HL-60 (cell line): ENCODE results near the gene BSCL2.

ENCODE experiments used
- DNase-seq, 2 experiments: peaks; one replicate each; pipeline ENCODE4 v3.0.0-alpha.2; 2010 to 2020; ENCODE audit warnings: low read depth in 1 of 2, low spot score in 1 of 2
- H3K27ac ChIP-seq: fragments of 250-450 bp; sonication (Bioruptor Pico); replicated peaks from 2 replicates; pipeline ENCODE4 v1.5.1; 2020; ENCODE audit warnings: mild to moderate bottlenecking, moderate library complexity
- H3K27me3 ChIP-seq: fragments of 250-450 bp; sonication (Bioruptor Pico); 2 replicates; pipeline ENCODE4 v1.5.1; 2021; ENCODE audit warnings: mild to moderate bottlenecking, moderate library complexity; ENCODE audit not compliant: insufficient read depth, poor library complexity, severe bottlenecking
- H3K4me3 ChIP-seq: replicated peaks from 2 replicates; pipeline ENCODE4 v1.5.1; 2011; ENCODE audit warnings: mild to moderate bottlenecking, control low read depth, low read length; ENCODE audit not compliant: insufficient read depth
- GABPA ChIP-seq: IDR thresholded peaks from 2 replicates; pipeline ENCODE4 v1.6.1; 2012; ENCODE audit warnings: low read depth
- POLR2AphosphoS5 ChIP-seq: IDR thresholded peaks from 2 replicates; pipeline ENCODE4 v1.6.1; 2012; ENCODE audit warnings: low read depth
- SPI1 ChIP-seq: IDR thresholded peaks from 2 replicates; pipeline ENCODE4 v1.6.1; 2012; ENCODE audit warnings: low read depth, mild to moderate bottlenecking, borderline replicate concordance
- TF ChIP-seq, protein P1 (sequence below): IDR thresholded peaks from 2 replicates; pipeline ENCODE4 v1.6.1; 2012; ENCODE audit warnings: low read depth; ENCODE audit not compliant: insufficient replicate concordance
- TF ChIP-seq, protein P2 (sequence below): IDR thresholded peaks from one replicate; pipeline ENCODE4 v1.5.1; 2011; ENCODE audit warnings: low read length, control low read depth, inconsistent platforms; ENCODE audit not compliant: insufficient read depth

Gene BSCL2

DNA sequence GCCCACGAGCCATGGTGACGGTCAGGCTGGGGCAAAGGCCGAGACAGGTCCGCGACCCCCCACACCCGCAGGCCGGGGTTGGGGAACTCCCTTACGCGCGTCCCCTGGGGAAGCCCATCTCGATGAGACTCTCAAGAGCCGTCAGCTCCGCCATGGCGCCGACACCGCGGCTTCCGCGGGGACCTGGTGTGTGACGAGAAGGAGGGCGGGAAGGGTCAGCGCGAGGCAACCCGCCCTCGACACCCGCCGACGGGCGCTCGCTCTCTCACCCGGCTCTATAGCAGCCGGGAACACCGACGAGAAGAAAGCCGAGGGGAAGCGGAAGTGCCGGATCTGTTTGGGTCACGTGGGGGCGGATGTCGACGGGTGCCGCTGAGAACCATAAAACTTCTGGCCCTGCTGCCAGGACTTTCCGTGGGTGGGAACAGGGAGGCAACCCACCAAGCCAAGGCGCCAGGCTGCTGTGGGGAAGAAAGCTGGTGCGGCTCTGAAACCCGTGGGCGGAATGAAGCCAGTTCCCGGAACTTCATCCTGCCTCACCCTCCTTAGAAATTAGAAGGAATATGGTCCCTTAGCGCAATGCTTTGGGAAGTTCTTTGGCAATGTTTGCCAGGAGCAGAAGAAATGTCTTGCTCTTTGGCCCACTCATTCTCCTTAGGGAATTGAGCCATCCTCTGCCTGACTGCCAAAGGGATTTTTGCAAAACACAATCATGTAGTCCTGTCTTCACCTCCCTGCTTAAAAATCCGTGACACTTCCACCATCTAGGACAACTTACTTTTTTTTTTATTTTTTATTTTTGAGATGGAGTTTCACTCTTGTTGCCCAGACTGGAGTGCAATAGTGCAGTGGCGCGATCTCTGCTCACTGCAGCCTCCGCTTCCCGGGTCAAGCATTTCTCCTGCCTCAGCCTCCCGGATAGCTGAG lies 28.2 kb downstream of the BSCL2 start, which contains the start of gene UBXN1:
TSS of gene UBXN1 (minus strand) at position 304 of the 927 bp plus-strand sequence. CDS start at position 154, 150 bp downstream.
- TF ChIP-seq POLR2AphosphoS5 (peak; percentile 74; the same call in 1 of the 2 replicates), GABPA (peak; percentile 84), SPI1 (peak; percentile 94)
- TF ChIP-seq, protein P1, sequence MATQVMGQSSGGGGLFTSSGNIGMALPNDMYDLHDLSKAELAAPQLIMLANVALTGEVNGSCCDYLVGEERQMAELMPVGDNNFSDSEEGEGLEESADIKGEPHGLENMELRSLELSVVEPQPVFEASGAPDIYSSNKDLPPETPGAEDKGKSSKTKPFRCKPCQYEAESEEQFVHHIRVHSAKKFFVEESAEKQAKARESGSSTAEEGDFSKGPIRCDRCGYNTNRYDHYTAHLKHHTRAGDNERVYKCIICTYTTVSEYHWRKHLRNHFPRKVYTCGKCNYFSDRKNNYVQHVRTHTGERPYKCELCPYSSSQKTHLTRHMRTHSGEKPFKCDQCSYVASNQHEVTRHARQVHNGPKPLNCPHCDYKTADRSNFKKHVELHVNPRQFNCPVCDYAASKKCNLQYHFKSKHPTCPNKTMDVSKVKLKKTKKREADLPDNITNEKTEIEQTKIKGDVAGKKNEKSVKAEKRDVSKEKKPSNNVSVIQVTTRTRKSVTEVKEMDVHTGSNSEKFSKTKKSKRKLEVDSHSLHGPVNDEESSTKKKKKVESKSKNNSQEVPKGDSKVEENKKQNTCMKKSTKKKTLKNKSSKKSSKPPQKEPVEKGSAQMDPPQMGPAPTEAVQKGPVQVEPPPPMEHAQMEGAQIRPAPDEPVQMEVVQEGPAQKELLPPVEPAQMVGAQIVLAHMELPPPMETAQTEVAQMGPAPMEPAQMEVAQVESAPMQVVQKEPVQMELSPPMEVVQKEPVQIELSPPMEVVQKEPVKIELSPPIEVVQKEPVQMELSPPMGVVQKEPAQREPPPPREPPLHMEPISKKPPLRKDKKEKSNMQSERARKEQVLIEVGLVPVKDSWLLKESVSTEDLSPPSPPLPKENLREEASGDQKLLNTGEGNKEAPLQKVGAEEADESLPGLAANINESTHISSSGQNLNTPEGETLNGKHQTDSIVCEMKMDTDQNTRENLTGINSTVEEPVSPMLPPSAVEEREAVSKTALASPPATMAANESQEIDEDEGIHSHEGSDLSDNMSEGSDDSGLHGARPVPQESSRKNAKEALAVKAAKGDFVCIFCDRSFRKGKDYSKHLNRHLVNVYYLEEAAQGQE: peak; percentile 36
- TF ChIP-seq, protein P2, sequence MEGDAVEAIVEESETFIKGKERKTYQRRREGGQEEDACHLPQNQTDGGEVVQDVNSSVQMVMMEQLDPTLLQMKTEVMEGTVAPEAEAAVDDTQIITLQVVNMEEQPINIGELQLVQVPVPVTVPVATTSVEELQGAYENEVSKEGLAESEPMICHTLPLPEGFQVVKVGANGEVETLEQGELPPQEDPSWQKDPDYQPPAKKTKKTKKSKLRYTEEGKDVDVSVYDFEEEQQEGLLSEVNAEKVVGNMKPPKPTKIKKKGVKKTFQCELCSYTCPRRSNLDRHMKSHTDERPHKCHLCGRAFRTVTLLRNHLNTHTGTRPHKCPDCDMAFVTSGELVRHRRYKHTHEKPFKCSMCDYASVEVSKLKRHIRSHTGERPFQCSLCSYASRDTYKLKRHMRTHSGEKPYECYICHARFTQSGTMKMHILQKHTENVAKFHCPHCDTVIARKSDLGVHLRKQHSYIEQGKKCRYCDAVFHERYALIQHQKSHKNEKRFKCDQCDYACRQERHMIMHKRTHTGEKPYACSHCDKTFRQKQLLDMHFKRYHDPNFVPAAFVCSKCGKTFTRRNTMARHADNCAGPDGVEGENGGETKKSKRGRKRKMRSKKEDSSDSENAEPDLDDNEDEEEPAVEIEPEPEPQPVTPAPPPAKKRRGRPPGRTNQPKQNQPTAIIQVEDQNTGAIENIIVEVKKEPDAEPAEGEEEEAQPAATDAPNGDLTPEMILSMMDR: no peak
- peak within 1 kb of the TSS; percentile 100 for H3K4me3 ChIP-seq
- DNase-seq: peak; percentile 92
- no peaks in the 10 kb centered on the region for H3K27me3 ChIP-seq
- peak within 1 kb of the TSS; percentile 89 for H3K27ac ChIP-seq

DNA sequence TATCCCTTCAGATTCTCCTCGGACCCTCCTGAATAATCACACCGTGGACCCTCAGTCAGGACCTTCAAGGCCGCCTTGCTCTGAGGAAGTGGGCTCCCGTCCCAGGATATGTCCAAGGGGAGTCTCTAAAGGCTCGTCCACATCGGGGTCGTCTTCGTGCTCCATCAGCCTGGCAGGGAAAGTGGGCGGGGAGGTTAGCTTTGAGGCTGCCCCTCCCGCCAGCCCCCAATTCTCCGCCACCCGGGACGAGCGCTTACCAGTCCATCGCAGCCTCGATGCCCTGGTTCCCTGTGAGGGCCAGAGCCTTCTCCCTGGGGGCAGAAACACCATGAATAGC lies 28.8 kb downstream of the BSCL2 start:
- no peak for DNase-seq
- Histone ChIP-seq H3K27me3 (no peaks in the 10 kb centered on the region), H3K4me3 (peak overlapping the region; percentile 100), H3K27ac (peak overlapping the region; percentile 89)
- TF ChIP-seq POLR2AphosphoS5 (no peak), GABPA (no peak), SPI1 (no peak; the same call in 1 of the 2 replicates)
- TF ChIP-seq, protein P1: no peak
- TF ChIP-seq, protein P2: no peak

DNA sequence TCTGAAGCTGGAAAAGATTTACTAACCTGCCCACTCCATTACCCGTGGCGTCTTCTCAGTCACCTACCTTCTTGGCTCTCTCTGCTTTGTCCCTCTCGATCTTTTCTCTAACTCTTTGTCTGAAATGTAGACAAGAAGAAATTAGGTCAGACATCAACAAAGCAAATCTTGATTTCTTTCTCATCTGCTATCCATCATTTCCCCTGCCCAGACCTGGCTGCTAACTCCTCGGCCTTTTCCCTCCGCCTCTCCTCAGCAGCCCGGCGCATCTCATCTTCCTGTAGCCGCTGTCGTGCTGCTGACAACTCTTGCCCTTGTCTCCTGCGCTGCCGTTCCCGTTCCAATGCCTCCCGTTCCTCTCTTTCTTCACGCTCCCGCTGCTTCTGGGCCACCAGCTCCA lies 29.5 kb downstream of the BSCL2 start:
- DNase-seq: no peak

More for the DNA sequence above, 29.5 kb downstream of the BSCL2 start:
- peak overlapping the region; percentile 89 for H3K27ac ChIP-seq
- peak overlapping the region; percentile 100 for H3K4me3 ChIP-seq
- no peaks in the 10 kb centered on the region for H3K27me3 ChIP-seq
- TF ChIP-seq SPI1 (no peak), POLR2AphosphoS5 (no peak), GABPA (no peak)
- TF ChIP-seq, protein P1: no peak
